Ishikawa (cell line): Measurements from ENCODE around the gene NRXN3.

Experiments
- REST ChIP-seq: IDR thresholded peaks from 2 replicates; pipeline ENCODE4 v1.6.1; 2012; ENCODE audit warnings: low read depth, mild to moderate bottlenecking
- TAF1 ChIP-seq: IDR thresholded peaks from 2 replicates; pipeline ENCODE4 v1.6.1; 2012; ENCODE audit warnings: low read depth, mild to moderate bottlenecking

DNA sequence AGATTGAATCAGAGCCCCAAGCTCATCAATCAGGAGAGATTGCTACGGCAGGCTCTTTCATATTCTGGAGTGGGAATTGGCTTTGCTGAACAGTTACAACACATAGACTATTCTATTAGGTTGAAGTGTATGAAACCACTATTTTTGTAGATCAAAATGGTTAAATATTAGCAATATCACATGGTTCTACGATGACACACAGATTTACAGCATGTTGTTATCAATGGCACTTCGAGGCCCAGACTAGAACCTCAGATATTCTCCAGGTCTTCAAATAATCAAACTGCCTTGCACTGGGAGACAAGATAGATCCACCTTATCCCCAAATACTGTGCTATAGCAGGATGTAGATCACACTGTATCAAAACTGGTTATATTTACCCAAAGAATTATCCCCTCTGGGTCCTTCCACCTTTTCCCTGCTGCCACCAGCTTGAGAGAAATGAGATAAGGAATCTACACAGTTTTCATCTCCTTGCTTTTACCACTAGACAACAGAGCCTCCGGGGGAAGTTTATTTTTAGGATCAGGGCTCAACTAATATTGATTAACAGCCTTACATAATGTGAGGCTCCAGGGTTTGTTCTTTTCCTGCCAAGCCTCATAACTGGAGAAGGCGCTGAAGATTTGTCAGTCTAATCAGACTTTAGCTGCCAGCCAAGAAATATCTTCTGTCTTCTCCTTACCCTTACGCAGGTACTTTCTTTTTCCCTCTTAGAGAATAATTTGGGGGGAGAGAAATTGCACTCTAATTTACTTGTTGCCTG, 1534.1 kb downstream of the NRXN3 start:
- TF ChIP-seq TAF1 (no peak), REST (no peak)
